ENCODE results near the gene ARSA.

GRCh38 chr22:50673231-50674129 lies 45.5 kb upstream of the ARSA start:
- TF ChIP-seq POLR2A (IDR thresholded peaks at IDR 0.05; ENCODE audit: low read depth, low read length) (no peak), TAF1 (IDR thresholded peaks at IDR 0.05; ENCODE audit: low read depth, low read length) (no peak), POLR2AphosphoS5 (IDR thresholded peaks at IDR 0.05; ENCODE audit: low read depth, low read length) (no peak)

All from GM12891 (cell line).